ENCODE results near the gene SLC25A51.

DNA sequence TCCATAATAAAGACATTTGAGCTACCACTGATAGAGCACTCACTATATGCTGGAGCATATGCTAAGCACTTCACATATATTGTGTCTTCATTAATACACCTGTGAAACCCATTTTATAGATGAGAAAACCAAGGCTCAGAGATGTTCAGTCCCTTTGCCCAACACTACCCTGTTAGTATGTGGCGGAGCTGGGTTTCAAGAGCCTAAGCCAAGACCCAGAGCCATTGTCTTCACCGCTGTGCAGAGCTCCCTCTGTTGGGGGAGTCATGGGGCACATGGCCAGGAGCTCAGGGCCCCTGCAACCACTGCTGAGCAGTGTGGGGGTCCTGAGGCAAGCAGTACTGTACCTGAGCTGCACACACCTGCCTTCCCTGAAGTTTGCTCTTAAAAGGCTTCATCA, 37.3 kb upstream of the SLC25A51 start:
- TF ChIP-seq, protein P1, sequence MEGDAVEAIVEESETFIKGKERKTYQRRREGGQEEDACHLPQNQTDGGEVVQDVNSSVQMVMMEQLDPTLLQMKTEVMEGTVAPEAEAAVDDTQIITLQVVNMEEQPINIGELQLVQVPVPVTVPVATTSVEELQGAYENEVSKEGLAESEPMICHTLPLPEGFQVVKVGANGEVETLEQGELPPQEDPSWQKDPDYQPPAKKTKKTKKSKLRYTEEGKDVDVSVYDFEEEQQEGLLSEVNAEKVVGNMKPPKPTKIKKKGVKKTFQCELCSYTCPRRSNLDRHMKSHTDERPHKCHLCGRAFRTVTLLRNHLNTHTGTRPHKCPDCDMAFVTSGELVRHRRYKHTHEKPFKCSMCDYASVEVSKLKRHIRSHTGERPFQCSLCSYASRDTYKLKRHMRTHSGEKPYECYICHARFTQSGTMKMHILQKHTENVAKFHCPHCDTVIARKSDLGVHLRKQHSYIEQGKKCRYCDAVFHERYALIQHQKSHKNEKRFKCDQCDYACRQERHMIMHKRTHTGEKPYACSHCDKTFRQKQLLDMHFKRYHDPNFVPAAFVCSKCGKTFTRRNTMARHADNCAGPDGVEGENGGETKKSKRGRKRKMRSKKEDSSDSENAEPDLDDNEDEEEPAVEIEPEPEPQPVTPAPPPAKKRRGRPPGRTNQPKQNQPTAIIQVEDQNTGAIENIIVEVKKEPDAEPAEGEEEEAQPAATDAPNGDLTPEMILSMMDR (conservative IDR thresholded peaks at IDR 0.05; ENCODE audit: low read depth in 2 of 2) = peak; percentile 12 to 61; a peak in 2 of 4 replicates
- TF ChIP-seq, protein P2, sequence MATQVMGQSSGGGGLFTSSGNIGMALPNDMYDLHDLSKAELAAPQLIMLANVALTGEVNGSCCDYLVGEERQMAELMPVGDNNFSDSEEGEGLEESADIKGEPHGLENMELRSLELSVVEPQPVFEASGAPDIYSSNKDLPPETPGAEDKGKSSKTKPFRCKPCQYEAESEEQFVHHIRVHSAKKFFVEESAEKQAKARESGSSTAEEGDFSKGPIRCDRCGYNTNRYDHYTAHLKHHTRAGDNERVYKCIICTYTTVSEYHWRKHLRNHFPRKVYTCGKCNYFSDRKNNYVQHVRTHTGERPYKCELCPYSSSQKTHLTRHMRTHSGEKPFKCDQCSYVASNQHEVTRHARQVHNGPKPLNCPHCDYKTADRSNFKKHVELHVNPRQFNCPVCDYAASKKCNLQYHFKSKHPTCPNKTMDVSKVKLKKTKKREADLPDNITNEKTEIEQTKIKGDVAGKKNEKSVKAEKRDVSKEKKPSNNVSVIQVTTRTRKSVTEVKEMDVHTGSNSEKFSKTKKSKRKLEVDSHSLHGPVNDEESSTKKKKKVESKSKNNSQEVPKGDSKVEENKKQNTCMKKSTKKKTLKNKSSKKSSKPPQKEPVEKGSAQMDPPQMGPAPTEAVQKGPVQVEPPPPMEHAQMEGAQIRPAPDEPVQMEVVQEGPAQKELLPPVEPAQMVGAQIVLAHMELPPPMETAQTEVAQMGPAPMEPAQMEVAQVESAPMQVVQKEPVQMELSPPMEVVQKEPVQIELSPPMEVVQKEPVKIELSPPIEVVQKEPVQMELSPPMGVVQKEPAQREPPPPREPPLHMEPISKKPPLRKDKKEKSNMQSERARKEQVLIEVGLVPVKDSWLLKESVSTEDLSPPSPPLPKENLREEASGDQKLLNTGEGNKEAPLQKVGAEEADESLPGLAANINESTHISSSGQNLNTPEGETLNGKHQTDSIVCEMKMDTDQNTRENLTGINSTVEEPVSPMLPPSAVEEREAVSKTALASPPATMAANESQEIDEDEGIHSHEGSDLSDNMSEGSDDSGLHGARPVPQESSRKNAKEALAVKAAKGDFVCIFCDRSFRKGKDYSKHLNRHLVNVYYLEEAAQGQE (IDR thresholded peaks at IDR 0.05; ENCODE audit: unreplicated experiment) = no peak
- TF ChIP-seq STAT1 (IDR thresholded peaks at IDR 0.05; ENCODE audit: unreplicated experiment) = no peak
- TF ChIP-seq POLR2AphosphoS5 (IDR thresholded peaks at IDR 0.05; ENCODE audit: low read depth) = no peak
- TF ChIP-seq, protein P3, sequence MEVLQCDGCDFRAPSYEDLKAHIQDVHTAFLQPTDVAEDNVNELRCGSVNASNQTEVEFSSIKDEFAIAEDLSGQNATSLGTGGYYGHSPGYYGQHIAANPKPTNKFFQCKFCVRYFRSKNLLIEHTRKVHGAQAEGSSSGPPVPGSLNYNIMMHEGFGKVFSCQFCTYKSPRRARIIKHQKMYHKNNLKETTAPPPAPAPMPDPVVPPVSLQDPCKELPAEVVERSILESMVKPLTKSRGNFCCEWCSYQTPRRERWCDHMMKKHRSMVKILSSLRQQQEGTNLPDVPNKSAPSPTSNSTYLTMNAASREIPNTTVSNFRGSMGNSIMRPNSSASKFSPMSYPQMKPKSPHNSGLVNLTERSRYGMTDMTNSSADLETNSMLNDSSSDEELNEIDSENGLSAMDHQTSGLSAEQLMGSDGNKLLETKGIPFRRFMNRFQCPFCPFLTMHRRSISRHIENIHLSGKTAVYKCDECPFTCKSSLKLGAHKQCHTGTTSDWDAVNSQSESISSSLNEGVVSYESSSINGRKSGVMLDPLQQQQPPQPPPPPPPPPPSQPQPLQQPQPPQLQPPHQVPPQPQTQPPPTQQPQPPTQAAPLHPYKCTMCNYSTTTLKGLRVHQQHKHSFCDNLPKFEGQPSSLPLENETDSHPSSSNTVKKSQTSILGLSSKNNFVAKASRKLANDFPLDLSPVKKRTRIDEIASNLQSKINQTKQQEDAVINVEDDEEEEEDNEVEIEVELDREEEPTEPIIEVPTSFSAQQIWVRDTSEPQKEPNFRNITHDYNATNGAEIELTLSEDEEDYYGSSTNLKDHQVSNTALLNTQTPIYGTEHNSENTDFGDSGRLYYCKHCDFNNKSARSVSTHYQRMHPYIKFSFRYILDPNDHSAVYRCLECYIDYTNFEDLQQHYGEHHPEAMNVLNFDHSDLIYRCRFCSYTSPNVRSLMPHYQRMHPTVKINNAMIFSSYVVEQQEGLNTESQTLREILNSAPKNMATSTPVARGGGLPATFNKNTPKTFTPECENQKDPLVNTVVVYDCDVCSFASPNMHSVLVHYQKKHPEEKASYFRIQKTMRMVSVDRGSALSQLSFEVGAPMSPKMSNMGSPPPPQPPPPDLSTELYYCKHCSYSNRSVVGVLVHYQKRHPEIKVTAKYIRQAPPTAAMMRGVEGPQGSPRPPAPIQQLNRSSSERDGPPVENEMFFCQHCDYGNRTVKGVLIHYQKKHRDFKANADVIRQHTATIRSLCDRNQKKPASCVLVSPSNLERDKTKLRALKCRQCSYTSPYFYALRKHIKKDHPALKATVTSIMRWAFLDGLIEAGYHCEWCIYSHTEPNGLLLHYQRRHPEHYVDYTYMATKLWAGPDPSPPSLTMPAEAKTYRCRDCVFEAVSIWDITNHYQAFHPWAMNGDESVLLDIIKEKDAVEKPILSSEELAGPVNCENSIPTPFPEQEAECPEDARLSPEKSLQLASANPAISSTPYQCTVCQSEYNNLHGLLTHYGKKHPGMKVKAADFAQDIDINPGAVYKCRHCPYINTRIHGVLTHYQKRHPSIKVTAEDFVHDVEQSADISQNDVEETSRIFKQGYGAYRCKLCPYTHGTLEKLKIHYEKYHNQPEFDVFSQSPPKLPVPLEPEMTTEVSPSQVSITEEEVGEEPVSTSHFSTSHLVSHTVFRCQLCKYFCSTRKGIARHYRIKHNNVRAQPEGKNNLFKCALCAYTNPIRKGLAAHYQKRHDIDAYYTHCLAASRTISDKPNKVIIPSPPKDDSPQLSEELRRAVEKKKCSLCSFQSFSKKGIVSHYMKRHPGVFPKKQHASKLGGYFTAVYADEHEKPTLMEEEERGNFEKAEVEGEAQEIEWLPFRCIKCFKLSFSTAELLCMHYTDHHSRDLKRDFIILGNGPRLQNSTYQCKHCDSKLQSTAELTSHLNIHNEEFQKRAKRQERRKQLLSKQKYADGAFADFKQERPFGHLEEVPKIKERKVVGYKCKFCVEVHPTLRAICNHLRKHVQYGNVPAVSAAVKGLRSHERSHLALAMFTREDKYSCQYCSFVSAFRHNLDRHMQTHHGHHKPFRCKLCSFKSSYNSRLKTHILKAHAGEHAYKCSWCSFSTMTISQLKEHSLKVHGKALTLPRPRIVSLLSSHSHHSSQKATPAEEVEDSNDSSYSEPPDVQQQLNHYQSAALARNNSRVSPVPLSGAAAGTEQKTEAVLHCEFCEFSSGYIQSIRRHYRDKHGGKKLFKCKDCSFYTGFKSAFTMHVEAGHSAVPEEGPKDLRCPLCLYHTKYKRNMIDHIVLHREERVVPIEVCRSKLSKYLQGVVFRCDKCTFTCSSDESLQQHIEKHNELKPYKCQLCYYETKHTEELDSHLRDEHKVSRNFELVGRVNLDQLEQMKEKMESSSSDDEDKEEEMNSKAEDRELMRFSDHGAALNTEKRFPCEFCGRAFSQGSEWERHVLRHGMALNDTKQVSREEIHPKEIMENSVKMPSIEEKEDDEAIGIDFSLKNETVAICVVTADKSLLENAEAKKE (CRISPR knock-in tag; IDR thresholded peaks at IDR 0.05) = no peak
- TF ChIP-seq EZH2 (IDR thresholded peaks at IDR 0.05; ENCODE audit: low read depth, unreplicated experiment) = no peak
- TF ChIP-seq NANOG (IDR thresholded peaks at IDR 0.05; ENCODE audit: borderline replicate concordance) = no peak
- TF ChIP-seq JUNB (IDR thresholded peaks at IDR 0.05; ENCODE audit: unreplicated experiment) = no peak
- TF ChIP-seq CREB1 (CRISPR knock-in tag; IDR thresholded peaks at IDR 0.05; ENCODE audit: low read depth) = no peak
- no peak for TF ChIP-seq EZH2phosphoT487 (IDR thresholded peaks at IDR 0.05; ENCODE audit: unreplicated experiment)
- TF ChIP-seq, protein P4, sequence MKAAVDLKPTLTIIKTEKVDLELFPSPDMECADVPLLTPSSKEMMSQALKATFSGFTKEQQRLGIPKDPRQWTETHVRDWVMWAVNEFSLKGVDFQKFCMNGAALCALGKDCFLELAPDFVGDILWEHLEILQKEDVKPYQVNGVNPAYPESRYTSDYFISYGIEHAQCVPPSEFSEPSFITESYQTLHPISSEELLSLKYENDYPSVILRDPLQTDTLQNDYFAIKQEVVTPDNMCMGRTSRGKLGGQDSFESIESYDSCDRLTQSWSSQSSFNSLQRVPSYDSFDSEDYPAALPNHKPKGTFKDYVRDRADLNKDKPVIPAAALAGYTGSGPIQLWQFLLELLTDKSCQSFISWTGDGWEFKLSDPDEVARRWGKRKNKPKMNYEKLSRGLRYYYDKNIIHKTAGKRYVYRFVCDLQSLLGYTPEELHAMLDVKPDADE (IDR thresholded peaks at IDR 0.05) = no peak
- TF ChIP-seq ZNF114 (CRISPR knock-in tag; IDR thresholded peaks at IDR 0.05) = no peak

Measured in GM23338 (cell line).